Stimulated activated CD4-positive, alpha-beta T cell treated with anti-CD3 and anti-CD28 coated beads, TNF-alpha, amount 100 ng/mL, for 48 hours (primary cell): ENCODE data around the gene OCA2.

Experiments used
- DNase-seq, 3 donors: peaks; one replicate each; pipeline ENCODE4 v3.0.0-alpha.2; 2020; ENCODE audit warnings: low read depth in 3 of 3

Gene OCA2

GRCh38 chr15:27949089-27949488, 150.0 kb downstream of the OCA2 start:
- DNase-seq, result no peak

DNA sequence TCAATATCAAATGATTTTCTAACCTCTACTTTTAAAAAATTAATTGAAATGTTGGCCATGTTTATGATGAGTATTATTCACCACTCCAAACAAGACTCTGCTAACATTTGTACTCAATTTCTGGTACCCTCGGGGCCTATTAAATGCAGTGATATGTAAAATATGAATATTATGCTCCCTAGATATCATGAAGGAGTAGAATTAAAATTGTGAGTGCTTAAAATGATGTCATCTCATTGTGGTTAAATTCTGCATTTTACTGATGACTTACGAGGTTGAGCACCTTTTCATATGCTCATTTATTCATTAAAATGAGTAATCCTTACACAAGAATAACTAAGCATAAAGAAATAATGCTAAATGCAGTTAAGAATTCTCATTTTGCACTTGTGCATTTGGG, 159.9 kb downstream of the OCA2 start:
- no peak for DNase-seq

DNA sequence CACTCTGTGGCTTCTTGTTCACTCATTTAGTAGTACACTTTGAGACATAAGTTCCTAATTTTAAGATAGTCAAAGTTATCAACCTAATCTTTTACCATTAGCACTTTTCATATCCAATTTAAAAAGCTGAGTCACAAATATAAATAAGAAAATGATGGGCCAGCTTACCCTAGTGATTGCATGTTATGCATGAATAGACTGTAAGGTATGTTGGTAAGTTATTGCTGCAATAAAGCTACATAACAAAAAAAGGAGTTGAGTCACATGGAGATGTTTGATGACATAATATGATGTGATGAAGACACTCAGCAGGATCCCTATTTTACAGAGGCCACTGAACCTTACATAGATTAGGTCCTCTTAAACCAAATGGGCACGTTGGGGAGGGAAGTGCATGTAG, 161.3 kb downstream of the OCA2 start:
- DNase-seq, result no peak

- DNase-seq, result no peak
Observed at GRCh38 chr15:27936164-27936563, 163.0 kb downstream of the OCA2 start.

GRCh38 chr15:27935328-27935727, 163.8 kb downstream of the OCA2 start:
- DNase-seq, result no peak

- DNase-seq, result no peak
Observed at GRCh38 chr15:27934782-27935181, 164.3 kb downstream of the OCA2 start.

DNA sequence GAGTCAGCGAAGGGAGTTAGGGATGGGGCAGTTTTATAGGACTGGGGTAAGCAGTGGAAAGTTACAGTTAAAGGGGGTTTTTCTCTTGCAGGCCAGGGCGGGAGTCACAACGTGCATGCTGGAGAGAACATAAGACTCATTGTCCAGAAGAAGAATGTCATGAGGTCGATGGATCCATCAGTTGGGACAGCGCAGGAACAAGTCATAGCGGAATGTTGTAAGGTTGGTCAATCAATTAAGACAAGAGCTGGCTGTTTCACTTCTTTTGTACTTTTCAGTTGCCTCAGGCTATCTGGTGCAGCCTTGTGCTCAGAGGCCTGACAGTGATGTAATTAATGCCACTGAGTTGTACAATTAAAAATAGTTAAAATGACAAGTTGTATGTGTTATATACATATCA, 165.6 kb downstream of the OCA2 start:
- no peak for DNase-seq

GRCh38 chr15:27932600-27932999, 166.5 kb downstream of the OCA2 start:
- DNase-seq, result no peak

DNA sequence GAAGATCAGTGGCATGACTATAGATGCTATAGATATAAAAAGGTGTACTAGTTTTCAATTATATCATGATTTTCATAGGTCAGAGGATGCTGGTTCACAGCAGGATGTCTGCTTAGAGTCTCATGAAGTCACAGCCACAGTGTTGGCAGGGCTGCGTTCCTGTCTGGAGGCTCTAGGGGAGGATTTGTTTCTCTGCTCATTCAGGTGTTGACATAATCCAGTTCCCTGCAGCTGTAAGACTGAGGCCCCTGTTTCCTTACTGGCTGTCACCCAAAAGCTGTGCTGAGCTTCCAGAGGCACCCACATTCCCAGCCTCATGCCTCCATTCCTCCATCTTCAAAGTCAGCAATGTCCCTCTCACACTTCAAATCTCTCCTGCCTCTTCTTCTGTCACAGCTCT, 170.7 kb downstream of the OCA2 start:
- no peak for DNase-seq

DNA sequence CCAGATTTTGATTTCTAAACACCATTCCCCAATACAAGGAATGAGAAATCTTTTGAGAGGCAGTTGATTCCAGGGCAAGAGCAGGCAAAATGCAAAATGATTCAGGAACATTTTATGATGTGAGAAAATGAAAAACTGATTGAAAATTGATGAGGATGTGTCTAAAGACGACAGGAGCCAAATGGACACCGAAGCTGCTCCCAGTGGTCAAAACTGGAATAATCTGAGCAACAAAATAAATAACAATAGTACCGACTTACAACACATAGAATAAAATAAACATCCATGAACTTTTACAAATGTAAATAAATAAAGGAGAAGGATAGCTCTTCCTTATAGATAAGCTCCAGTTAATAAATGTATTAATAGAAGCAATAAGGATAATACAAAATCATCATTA, 186.8 kb downstream of the OCA2 start:
- DNase-seq, result no peak

- no peak for DNase-seq
Observed at GRCh38 chr15:27906802-27907201, 192.3 kb downstream of the OCA2 start.

DNA sequence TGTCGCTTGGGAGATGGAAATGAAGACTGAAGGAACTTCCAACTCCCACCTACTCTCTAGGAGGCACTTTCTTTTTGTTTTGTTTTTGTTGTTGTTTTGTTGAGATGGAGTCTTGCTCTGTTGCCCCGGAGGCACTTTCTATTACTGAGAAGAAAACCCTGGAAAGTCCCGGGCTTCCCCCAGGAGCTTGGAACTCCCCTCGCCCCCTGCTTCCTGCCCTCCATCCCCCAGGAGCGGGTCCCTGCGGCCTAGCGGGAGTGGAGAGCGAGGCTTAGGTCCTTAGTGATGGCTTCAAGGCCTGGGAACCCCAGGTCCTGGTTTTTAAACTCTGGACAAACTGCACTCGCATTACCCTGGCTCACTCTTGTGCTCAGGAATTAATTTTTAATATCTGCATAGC, 195.7 kb downstream of the OCA2 start:
- no peak for DNase-seq

- DNase-seq, result no peak
Observed at GRCh38 chr15:27902680-27903385, 196.3 kb downstream of the OCA2 start.

- no peak for DNase-seq
Observed at GRCh38 chr15:27899583-27900285, 199.4 kb downstream of the OCA2 start.

- DNase-seq, result no peak
Observed at GRCh38 chr15:27897481-27897880, 201.6 kb downstream of the OCA2 start.

DNA sequence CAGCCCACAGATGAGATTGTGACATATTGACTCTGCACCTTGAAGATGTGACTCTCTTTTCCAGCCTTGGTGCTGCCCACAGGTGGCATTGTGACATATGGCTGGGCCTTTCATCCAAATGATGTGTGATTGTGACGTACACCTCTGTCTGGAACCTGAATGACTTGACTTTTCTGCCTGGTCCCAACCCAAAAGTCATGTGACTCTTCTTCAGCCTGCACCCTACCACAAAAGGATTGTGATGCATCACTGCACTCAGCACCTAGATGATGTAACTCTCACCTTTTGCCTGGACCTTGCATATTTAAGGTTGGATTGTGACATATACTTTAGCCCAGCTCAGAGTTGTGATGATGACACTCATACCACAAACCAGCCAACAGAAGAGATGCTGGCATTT, 204.5 kb downstream of the OCA2 start:
- no peak for DNase-seq

- DNase-seq, result no peak
Observed at GRCh38 chr15:27889258-27889657, 209.9 kb downstream of the OCA2 start.

GRCh38 chr15:27885201-27885600, 213.9 kb downstream of the OCA2 start:
- no peak for DNase-seq

- DNase-seq, result no peak
Observed at GRCh38 chr15:27884726-27885125, 214.4 kb downstream of the OCA2 start.

DNA sequence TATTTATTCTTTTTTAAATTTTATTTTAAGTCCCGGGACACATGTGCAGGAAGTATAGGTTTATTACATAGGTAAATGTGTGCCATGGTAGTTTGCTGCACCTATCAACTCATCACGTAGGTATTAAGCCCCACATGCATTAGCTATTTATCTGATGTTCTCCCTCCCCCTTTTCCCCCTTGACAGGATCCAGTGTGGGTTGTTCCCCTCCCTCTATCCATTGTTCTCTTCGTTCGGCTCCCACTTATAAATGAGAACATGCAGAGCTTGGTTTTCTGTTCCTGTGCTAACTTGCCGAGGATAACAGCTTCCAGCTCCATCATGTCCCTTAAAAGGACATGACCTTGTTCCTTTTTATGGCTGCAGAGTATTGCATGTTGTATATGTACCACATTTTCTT, 220.3 kb downstream of the OCA2 start:
- DNase-seq, result no peak

DNA sequence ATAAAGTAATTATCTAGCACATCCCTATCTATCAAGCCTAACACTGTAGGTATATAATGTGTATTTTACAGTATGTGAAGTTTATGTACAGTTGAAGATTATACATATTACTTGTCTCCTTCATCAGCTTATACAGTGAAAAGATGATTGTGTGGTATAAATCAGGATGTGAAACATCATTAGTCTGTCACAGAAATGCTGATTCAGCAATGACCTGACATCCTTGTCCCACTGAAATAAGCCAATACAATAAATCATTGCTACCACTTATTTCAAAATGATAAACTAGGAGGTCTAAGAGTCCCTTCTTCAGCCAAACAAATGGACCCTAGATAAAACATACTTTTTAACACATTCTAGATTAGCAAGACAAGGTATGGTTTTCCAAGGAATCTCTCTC, 225.3 kb downstream of the OCA2 start:
- no peak for DNase-seq

- DNase-seq, result no peak
Observed at GRCh38 chr15:27873039-27873438, 226.1 kb downstream of the OCA2 start.

GRCh38 chr15:27872355-27872754, 226.8 kb downstream of the OCA2 start:
- no peak for DNase-seq

GRCh38 chr15:27871902-27872260, 227.2 kb downstream of the OCA2 start:
- no peak for DNase-seq
